C4-2B (cell line): ENCODE results near the gene EEIG1.

Experiments used
- CTCF ChIP-seq: fragments of 450-650 bp; conservative IDR thresholded peaks from 2 replicates; pipeline ENCODE4 v1.5.1; 2017; ENCODE audit warnings: mild to moderate bottlenecking
- ZFX ChIP-seq: fragments of 450-650 bp; IDR thresholded peaks from 2 replicates; pipeline ENCODE4 v1.6.1; 2017

- TF ChIP-seq CTCF (no peak), ZFX (no peak)
Observed at GRCh38 chr9:127974001-127974768, 6.6 kb downstream of the EEIG1 start.
